Kidney epithelial cell (primary cell): Measurements from ENCODE around the gene PKD1. TPM values are rescaled to one million over a fixed set of nuclear protein-coding genes. Genes with fewer than 3 reads are reported as not detected.

ENCODE experiments used
- DNase-seq: peaks from one replicate; pipeline ENCODE4 v3.0.0-alpha.2; 2010; ENCODE audit warnings: low read depth
- H3K27me3 ChIP-seq: 2 replicates; pipeline ENCODE4 v1.6.0; 2011; ENCODE audit warnings: low read length; ENCODE audit not compliant: control insufficient read depth, insufficient read depth
- H3K36me3 ChIP-seq: 2 replicates; pipeline ENCODE4 v1.5.1; 2011; ENCODE audit warnings: low read length; ENCODE audit not compliant: control insufficient read depth, insufficient read depth
- H3K4me3 ChIP-seq: 2 replicates; pipeline ENCODE4 v1.5.1; 2011; ENCODE audit warnings: low read depth, mild to moderate bottlenecking, control low read depth, low read length
- total RNA-seq: library from RNA; depleted of rRNA; stranded (reverse); fragments of >200 nt; gene quantifications from 2 replicates; pipeline ENCODE4 v1.2.3, GENCODE V29; 2015
- TF ChIP-seq, protein P1 (sequence below): IDR thresholded peaks from 2 replicates; pipeline ENCODE4 v1.5.1; 2011; ENCODE audit warnings: mild to moderate bottlenecking, moderate library complexity, low read length, control low read depth, inconsistent platforms; ENCODE audit not compliant: insufficient read depth, poor library complexity, severe bottlenecking

Gene PKD1
- total RNA-seq, 1 donor from 2014 or later = 85.6 TPM

DNA sequence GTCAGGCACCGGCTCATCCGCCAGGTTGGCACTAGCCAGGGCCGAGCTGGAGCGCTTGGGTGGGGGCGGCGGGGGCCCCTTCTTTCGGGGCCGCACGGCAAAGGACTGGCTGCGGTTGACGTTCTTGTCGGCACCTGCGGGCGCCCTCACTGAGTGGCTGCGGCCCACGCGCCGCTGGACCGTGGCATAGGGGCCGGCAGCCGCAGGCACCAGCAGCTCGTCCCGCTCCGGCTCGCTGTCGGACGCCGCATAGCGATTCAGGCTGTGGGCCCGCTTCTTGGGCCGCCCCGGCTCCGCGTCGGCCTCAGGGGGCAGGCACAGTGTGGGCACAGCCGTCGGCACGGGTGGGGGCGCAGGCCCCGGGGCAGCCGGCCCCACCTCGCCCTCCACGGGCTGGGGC, 44.8 kb upstream of the PKD1 start:
- H3K4me3 ChIP-seq = no peak overlapping the region
- no peaks in the 10 kb centered on the region for H3K36me3 ChIP-seq
- H3K27me3 ChIP-seq = peaks cover 3% of the 10 kb centered on the region
- no peak for DNase-seq
- TF ChIP-seq, protein P1, sequence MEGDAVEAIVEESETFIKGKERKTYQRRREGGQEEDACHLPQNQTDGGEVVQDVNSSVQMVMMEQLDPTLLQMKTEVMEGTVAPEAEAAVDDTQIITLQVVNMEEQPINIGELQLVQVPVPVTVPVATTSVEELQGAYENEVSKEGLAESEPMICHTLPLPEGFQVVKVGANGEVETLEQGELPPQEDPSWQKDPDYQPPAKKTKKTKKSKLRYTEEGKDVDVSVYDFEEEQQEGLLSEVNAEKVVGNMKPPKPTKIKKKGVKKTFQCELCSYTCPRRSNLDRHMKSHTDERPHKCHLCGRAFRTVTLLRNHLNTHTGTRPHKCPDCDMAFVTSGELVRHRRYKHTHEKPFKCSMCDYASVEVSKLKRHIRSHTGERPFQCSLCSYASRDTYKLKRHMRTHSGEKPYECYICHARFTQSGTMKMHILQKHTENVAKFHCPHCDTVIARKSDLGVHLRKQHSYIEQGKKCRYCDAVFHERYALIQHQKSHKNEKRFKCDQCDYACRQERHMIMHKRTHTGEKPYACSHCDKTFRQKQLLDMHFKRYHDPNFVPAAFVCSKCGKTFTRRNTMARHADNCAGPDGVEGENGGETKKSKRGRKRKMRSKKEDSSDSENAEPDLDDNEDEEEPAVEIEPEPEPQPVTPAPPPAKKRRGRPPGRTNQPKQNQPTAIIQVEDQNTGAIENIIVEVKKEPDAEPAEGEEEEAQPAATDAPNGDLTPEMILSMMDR = no peak

DNA sequence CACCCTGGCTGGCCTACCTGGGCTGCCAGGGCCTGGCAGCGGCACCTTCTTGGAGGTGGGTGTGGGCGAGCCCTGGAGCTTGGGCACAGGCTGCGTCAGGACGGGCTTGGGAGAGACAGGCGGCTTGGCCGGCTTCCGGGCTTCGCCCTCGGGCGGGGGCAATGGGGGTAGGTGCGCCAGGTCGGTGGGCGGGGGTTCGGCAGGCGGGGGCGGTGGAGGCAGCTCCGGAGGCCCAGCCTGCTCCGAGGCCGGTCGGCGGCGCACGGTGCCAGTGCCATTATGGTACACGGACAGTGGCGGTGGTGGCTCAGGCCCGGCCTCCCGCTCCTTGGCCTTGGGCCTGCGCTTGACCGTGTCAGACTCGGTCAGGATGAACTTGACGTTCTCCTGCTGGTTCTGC, 43.9 kb upstream of the PKD1 start:
- no peak overlapping the region for H3K4me3 ChIP-seq

DNA sequence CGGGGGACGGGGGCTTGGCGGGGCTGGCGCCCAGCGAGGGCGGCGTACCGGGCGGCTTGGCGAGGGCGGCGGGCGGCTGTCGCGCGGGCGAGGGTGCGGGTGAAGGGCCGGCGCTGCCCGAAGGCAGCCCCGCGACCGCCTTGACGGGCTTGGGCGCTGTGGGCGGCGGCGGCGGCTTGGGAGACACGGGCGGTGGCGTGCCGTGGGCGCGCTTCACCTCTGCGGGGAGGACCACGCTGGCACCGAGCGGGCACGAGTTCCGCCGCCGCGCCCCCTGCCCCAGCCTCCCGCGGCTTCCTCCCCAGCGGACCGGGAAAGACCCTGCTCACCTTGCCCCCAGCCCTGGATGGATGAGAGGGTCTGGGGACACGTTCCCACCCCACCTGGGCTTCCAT, 43.4 kb upstream of the PKD1 start:
- no peak for DNase-seq
- H3K27me3 ChIP-seq = peaks cover 3% of the 10 kb centered on the region
- H3K4me3 ChIP-seq = no peak overlapping the region
- peaks cover 2% of the 10 kb centered on the region for H3K36me3 ChIP-seq
- TF ChIP-seq, protein P1 = no peak

More for the DNA sequence above, 43.9 kb upstream of the PKD1 start:
- TF ChIP-seq, protein P1 = no peak
- Histone ChIP-seq H3K27me3 (peaks cover 3% of the 10 kb centered on the region), H3K36me3 (peaks cover 2% of the 10 kb centered on the region)
- no peak for DNase-seq

DNA sequence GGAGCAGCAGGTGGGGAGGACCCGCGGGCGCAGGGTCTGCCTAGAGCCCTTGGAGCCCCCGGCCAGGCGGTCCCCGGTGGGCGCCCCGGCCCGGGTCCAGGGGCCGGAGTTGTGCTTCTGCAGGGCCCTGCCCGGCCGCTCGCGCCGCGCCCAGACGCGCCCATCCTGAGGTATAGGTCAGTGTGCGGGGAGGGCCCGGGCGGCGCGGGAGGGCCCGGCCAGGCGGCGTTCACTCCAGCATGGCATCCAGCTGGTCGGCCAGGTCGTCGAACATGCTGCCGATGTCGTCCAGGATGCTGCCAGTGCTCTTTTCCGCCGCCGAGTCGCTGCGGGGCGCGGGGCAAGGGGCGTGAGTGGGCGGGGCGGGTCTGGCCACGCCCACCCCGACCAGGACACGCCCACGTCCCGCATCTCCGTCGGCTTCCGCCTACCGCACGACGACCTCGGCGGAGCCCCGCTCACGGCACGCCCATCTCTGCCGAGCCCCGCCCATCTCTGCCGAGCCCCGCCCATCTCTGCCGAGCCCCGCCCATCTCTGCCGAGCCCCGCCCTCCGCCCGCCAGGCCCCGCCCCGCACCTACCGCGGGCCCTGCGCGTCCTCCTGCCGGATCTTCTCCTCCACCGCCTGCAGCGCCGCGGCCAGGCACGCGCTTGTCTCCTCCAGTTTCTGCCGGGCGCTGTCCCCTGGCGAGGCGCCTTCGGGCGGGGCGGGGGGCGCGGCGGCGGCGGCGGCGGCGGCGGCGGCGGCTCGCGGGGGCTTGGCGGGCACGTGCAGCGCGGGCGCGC, 42.8 kb upstream of the PKD1 start:
- no peak for DNase-seq
- TF ChIP-seq, protein P1 = no peak
- Histone ChIP-seq H3K4me3 (no peak overlapping the region), H3K36me3 (peaks cover 2% of the 10 kb centered on the region), H3K27me3 (peaks cover 3% of the 10 kb centered on the region)

DNA sequence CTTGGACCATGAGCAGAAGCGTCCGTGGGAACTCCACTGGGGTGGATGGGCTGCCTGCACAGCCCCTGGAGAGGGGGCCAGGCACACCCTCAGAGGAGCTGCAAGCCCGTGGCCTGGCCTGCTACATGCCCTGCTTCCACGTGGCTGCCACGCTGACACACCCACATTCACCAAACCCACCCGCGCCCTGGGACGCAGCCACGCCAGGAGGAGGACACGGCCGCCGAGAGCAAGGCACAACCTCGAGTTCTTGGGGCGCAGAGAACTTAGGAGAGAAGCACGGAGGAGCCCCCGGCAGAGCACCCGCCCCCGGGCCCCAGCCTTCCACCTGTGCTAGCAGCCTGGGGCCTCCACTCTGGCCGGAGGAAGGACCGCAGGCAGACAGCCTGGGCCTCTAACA, 41.9 kb upstream of the PKD1 start:
- H3K36me3 ChIP-seq = peaks cover 4% of the 10 kb centered on the region
- TF ChIP-seq, protein P1 = no peak
- no peak overlapping the region for H3K4me3 ChIP-seq
- peaks cover 3% of the 10 kb centered on the region for H3K27me3 ChIP-seq
- DNase-seq = no peak

DNA sequence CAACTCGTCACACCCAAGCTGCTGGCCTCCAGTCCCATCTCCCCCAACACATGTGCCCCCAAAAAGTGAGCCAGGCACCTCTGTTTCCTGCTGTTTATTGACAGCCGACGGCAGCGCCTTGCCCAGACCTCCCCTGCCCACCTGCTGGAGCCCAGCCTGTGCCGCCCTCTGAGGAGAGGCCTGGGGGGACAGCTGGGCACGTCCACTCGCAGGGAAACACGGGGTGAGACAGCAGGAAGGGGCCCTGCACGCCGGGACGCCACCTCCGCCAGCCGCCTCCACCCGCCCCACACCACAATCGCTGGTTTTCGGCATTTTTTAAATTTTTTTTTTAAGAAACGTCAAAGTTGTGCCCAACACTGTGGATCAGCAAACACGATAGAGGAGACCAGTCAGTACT, 41.4 kb upstream of the PKD1 start:
- Histone ChIP-seq H3K4me3 (no peak overlapping the region), H3K36me3 (peaks cover 4% of the 10 kb centered on the region), H3K27me3 (peaks cover 3% of the 10 kb centered on the region)
- TF ChIP-seq, protein P1 = no peak
- no peak for DNase-seq
